C4-2B (cell line): ENCODE results near the gene MEOX1.

Source experiments
- CTCF ChIP-seq: fragments of 450-650 bp; conservative IDR thresholded peaks from 2 replicates; pipeline ENCODE4 v1.5.1; 2017; ENCODE audit warnings: mild to moderate bottlenecking
- ZFX ChIP-seq: fragments of 450-650 bp; IDR thresholded peaks from 2 replicates; pipeline ENCODE4 v1.6.1; 2017

- TF ChIP-seq CTCF (no peak), ZFX (no peak)
Observed at GRCh38 chr17:43650471-43650870, 11.3 kb downstream of the MEOX1 start.
